OCI-M2 (cell line): ENCODE measurements around the gene CFAP65.

Experiments
- DNase-seq: peaks from one replicate; lab custom pipeline; 2025; ENCODE audit not compliant: unreplicated experiment; lab: John Stamatoyannopoulos, UW

CFAP65 gene

DNA sequence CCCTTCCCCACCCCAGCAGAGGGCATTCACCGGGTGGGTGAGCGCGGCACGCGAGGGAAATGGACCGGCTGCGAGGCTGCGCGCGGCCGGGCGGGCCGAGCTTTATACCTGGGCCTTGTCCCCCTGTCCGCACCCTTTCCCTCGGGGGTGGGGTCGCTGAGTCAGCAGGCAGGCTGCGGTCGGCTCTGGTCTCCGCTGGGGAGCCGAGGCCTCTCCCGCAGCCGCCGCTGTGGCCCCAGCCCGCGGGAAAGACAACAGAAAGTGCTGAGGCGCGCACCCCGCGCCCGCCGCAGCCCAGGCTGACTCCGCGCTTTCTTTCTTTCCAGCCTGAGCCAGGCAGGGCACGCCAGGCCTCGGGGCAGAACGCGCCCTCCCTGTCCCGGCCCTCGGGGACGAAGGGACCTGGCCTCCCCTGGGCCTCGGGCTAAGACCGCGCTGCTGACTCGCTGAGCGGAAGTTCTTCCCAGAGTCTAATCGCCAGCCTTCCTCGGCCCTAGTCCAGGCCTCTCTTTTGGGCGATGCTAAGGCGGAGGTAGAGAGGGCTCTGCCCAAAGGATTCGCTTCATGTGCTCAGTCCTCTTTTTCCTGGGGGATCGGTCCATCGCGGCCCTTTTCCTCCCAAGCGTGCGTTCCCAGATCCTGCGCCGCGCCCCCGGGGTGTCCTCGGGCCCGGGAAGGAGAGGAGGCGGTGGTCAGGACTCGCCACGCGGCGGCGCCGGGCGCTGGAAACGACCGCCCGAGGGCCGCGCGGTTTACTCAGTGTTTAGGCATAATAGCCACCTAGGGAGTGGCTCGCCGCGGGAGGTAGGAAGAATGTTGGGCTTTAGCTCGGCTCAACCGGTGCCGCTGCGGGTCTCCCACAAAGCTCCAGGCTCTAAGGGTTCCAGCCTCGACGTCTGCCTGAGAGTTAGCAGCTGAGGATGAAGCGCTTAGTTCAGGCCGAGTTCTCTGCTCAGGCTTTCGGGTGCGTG is 47.7 kb downstream of the CFAP65 start, which contains the start of gene CRYBA2:
Gene CRYBA2 (minus strand): TSS at position 78 of the 971 bp plus-strand sequence. CDS start 246 bp downstream, outside the sequence.
- DNase-seq: no peak

GRCh38 chr2:218992703-218993344 is 48.5 kb downstream of the CFAP65 start:
- no peak for DNase-seq

DNA sequence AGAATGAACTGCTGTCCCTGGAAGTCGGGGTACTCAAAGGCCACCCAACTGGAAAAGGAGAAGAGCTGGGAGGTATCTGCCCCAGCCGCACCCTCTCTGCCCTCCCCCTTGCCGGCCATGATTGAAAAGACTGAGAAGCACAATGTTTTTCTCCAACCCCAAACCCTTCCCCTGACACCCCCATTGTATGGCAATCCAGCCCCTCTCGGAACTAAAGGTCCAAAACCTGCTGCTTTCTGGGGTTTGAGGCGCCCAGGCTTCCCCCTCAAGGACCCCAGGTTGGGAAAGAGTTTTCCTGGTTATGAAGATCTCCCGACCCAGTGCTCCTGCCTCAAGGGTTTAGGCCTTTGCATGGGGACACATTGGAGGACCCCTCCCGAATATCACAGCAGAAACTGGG is 49.1 kb downstream of the CFAP65 start:
- no peak for DNase-seq

- no peak for DNase-seq
These were observed 49.6 kb downstream of the CFAP65 start for GRCh38 chr2:218991674-218992168.

- DNase-seq: no peak
These were observed 50.7 kb downstream of the CFAP65 start for GRCh38 chr2:218990612-218991011.

DNA sequence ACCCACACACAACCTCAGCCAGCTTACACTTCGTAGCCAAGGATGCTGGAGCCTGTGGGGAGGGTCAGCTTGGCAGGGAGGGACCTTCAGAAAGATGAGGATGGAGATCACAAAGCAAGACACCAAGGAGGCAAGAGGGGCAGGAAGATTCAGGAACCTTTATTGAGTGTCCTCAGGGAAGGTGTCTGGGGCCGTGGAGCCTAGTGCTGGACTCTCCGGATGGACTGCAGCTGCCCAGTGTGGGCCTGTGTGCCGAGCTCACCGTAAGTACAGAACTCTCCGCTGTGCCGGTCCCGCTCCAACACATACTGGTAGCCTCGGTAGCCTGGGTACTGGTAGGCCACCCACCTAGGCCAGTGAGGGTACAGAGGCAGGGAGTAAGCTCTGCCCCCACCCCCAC is 51.3 kb downstream of the CFAP65 start:
- DNase-seq: no peak

DNA sequence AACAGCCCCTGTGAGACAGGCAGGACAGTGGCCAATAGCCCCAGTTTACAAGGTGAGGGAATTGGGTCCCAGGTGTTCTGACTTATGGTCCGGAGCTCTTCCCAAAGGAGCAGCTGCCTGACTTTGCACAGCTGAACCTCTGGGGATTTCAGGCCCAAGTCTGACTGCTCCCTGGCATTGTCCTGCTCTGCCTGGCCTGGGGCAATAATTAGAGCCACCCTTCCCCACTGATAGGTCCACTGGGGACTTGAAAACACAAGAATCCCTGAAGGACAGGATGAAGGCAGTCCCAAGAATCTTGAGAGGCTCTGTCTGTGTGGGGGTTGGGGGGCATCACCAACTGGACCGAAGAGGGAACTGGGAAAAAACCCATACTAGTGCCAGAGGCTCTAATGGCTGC is 52.7 kb downstream of the CFAP65 start:
- no peak for DNase-seq

DNA sequence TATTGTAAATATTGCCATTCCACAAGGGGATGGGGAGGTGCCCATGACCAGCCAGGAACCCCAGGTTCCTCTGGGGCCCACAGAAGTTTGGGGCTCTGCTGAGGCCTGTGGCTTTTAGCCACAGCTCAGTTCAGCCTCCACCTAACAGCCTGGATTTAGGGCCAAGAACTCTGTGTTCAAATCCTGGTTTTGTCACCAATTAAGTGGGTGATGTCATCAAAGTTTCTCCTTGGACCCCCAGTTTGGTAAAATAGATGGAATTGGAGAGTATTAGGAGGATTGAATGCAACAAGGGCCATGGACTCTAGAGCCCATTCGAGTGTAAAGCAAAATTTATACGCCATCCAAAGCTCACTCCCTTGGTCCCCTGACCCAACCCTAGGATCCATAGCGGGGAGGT is 53.2 kb downstream of the CFAP65 start:
- DNase-seq: no peak

DNA sequence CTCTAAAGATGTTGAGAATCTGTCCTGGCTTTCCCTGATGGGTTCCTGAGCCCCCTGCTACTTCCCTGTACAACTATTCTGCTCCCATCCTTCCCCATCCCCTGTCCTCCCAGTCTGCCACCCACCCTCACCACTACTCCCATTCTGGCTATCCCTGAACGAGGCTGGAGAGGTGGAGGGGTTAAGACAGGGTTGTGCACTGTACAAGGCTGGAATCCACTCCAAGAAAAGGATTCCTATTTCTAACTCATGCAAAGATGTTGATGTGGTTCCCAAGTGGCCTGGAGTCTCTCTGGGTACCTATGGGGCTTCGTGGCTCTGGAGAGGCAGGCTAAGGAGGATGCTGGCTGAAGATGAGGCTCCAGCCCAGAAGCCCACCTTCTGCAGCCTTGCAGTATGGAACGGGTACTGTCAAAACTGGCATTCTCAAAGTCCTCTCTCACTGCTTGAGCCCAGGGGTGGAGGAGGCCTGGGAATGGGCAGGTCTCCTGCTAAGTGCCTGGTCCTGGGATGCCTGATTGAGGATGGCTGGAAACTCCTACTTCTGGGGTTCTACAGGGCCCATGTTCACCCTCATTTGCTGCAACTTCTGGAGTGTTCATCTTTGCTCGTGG is 55.1 kb downstream of the CFAP65 start:
- DNase-seq: no peak

- no peak for DNase-seq
These were observed 55.8 kb downstream of the CFAP65 start for GRCh38 chr2:218985325-218986091.

- DNase-seq: no peak
These were observed 56.3 kb downstream of the CFAP65 start, which contains the start of gene FEV for GRCh38 chr2:218985021-218985324. TSS of gene FEV (minus strand) at chr2:218985184. CDS start at chr2:218985075, 109 bp downstream.

DNA sequence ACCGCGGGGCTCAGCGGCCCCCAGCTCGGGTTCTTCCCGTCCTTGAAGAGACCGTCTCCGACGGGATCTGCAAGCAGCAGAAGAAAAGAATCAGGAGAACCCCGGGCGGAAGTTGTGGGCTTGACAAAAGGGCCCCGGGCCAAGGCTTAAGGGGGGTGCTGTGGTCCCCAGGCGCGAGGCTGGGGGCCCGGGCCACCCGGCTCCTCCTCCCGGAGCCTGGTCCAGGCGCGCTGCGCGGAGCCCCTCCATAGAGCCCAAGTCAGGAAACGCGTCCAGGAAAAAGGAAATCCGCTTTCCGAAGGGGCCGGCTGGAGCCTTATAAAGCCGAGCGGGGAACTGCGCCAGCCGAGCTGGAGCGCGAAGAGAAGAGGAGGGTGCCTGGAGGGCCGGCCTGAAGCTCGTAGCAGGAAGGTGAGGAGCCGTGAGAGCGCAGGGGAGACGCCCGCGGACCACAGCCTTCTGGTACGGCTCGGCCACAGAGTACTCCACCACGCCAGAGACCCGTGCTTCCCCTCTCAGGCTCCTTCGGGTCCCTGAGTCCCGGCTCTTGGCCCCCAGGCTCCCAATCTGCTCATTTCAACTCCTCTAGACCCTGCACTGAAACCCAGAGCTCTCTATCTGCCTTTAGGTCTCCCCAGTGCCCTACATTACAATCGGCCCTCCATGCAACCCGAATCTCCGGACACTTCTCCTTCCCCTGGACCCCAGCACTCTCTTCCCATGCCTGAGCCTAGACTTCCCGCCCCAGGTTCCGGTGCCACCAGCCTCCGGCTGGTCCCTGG is 56.9 kb downstream of the CFAP65 start:
- no peak for DNase-seq

GRCh38 chr2:218983934-218984238 is 57.4 kb downstream of the CFAP65 start:
- DNase-seq: no peak

- DNase-seq: no peak
These were observed 57.9 kb downstream of the CFAP65 start for GRCh38 chr2:218983263-218983933.

DNA sequence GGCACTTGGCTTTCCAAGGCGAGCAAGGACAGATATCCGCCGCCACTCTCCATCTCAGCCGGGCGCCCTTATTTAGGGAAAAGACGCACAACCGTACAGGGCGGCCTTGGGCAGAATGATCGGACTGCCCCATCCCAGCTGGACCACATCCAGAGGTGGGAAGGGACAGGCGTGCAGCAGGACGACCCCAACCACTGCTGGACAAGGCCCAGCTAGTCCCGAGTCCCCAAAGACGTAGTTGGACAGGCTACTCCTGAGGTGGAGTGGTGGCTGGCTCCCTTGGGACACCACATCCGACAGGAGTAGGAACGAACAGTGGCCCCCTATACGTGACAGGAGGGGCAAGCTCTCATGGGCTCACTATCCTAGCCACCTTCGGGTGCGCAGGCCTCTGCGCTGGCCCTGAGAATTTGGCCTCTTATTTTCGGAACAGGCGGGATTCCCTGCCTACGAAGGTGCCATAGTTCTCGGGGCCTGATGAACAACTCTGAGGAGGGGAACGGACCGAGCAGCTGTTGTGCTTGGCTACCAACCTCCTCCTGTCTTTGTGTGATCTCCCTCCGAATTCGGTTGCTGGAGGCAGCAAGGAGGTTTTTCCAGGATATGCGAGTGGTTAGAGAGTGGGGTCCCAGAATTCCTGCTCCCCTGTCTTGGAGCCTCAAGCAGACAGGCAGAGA is 58.6 kb downstream of the CFAP65 start:
- no peak for DNase-seq

- DNase-seq: no peak
These were observed 59.3 kb downstream of the CFAP65 start for GRCh38 chr2:218981881-218982585.

- no peak for DNase-seq
These were observed 59.9 kb downstream of the CFAP65 start for GRCh38 chr2:218981390-218981880.

GRCh38 chr2:218980735-218981389 is 60.5 kb downstream of the CFAP65 start:
- DNase-seq: no peak
